Stimulated activated CD8-positive, alpha-beta memory T cell treated with anti-CD3 and anti-CD28 coated beads, Interleukin-15, amount 100 ng/mL, for 48 hours (primary cell): ENCODE results near the gene UBAP1L.
"Not testable (repeated sequence)": the region's sequence is repeated elsewhere in the genome, so short reads cannot be mapped to it uniquely, and the experiment has no call there.

Experiments used
- DNase-seq, 2 donors: peaks; one replicate each; pipeline ENCODE4 v3.0.0-alpha.2; 2020; ENCODE audit warnings: low read depth in 2 of 2

UBAP1L gene

DNA sequence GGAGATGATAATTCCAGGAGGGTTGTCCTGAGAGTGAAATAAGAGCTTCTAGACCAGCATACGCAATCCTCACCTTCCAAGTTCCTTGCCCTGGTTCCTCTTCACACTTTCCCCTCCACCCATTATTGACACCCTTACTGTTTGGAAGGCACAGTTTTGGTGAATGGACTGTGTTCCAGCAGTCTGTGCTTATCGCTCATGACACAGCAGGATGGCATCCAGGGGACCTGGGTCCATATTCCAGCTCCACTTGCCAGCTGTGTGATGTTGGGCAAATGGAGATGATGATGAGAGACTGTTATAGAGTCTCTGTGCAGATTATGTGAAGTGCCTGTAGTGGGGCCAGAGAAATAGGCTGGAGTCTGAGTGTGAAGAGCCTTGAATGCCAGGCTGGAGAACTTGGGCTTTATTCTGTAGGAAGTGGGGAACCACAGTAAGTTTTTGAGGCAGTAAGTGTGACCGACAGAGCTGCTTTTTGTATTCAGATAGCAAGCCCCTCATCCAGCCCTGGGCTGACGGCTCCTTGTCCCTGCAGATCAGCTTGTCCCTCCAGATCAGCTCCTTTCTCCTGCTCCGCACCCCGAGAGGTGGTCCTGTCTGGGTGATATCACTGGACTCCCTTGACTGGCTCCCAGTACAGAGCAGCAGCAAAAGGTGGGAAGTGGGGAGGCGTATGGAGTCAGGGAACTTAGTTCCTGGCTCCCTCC is 30.3 kb downstream of the UBAP1L start:
- no peak for DNase-seq

DNA sequence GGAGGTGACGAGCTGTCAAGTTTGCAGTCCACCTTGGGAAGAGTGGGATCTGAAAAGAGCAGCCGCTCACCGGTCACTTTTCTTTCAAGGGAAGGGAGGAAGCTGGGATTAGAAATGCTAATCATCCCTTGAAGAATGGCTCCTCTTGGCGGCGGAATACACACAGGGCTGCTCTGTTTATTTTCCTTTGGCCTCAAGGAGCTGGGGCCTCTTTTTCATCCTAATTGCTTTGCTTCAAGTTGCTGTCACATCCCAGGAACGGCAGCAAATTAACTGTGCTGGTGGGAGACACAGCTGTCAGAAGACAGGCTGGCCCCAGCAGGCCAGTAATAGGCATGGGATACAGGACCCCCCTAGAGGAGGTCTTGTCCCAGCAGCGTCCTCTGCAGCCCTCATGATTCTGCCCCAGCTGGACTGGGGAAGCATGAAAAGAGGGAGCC is 31.7 kb downstream of the UBAP1L start:
- no peak for DNase-seq

DNA sequence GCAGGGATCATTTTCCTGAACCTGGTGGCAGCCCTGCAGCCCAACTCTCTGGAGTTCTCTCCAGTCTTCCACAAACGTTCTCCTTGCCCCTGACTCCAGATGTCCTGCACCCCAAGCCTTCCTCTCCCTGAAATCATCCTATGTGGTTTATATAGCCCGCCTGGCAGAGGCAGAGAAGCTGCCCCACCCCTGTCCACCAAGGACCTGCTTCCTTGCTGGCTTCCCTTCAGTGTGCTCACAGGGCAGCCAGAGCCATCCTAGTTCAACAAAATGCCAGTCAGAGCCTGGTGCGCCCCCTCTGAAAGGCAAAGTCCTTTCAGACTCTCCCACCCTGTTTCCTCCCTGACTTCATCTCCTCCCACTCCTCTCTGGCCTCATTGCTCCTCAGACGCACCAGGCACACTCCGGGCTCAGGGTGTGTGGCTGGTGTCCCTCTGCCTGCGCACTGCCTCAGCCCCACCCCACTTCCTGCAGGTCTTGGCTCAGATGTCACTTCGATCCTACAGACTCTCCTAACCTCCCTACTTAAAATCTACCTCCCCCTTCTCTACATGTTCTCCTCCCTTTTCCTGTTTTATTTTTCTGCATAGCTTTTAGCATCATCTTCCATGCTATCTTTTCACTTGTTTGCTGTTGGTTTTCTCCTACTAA is 32.6 kb downstream of the UBAP1L start:
- DNase-seq, result peak in 1 of 2 donors; percentile 12

DNA sequence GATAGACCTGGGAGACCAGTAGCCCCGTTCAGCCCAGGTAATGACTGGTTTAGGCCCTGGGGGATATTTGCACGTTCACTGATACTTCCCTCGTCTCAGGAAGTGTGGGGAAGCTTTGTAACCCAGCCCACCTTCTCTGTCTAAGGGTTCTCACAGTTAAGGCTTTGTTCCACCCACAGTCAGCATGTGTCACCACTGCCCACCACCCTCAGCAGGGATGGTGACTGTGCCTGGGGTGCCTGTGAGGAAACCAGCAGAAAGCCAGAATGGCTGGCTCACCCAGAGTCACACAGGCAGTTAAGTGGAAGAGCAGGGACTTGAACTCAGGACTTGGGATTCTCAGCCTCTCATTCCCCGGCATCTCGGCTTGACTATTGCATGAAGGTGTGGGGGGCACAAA is 33.2 kb downstream of the UBAP1L start:
- peak in 1 of 2 donors; percentile 27 for DNase-seq

DNA sequence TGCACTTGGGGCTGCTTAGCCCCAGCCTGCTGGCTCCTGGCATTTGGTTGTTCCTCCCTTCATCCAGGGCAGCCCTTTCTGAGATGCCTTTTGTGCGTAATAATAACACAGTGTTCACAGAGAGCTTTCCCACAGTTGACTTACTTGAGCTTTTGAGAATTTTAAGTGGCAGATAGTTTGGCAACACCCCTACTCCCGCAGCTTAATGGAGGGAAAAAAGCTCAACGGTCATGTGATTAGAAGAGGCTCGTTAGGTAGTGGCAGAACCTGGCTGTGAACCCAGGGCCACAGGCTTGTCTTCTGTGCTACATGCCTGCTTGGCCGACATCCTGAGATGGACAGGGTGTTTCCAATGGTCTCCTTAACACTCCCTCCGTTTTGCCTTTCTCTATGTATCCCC is 33.7 kb downstream of the UBAP1L start:
- DNase-seq, result no peak

DNA sequence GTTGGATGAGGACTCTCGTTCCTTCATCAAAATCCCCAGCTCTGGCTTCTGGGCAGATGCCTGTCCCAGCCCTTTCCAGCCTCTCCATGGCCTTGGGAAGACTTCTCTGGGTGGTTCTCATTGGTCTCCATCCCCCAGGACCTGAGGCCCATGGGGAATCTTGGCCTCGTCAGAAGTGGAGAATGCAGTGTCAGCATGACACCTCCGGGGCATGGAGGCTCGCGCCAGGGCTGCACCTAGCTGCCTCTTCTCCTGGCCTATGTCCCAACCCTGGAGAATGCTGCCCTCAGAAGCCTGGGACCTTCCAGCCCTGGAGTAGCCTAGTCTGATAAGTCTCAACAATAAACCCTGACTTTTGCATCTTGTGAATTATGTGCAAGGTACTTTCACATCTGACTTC is 35.4 kb downstream of the UBAP1L start:
- no peak for DNase-seq

DNA sequence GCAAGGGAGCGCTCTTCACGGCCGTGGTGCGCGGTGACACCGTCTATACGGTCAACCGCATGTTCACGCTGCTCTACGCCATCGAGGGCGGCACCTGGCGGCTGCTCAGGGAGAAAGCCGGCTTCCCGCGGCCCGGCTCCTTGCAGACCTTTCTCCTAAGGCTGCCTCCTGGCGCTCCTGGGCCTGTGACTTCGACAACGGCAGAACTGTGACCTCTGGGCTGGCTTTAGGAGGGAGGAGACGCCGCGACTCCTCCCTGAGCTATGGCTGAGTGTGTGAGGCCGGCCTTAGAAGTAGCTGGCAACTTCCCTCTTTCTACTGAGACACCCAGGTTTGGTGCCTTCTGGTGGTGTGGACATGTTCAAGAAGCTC is 37.0 kb downstream of the UBAP1L start:
- DNase-seq, result peak; percentile 29 to 42

DNA sequence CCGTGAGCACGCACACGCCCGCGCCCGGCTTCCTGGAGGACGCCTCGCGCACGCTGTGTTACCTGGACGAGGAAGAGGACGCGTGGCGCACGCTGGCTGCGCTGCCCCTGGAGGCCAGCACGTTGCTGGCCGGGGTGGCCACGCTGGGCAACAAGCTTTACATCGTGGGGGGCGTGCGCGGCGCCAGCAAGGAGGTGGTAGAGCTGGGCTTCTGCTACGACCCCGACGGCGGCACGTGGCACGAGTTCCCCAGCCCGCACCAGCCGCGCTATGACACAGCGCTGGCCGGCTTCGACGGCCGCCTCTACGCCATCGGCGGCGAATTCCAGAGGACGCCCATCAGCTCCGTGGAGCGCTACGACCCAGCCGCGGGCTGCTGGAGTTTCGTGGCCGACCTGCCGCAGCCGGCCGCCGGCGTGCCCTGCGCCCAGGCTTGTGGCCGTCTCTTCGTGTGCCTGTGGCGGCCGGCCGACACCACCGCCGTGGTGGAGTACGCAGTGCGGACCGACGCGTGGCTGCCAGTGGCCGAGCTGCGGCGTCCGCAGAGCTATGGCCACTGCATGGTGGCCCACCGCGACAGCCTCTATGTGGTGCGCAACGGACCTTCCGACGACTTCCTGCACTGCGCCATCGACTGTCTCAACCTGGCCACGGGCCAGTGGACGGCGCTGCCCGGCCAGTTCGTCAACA is 37.6 kb downstream of the UBAP1L start:
- DNase-seq, result no peak

DNA sequence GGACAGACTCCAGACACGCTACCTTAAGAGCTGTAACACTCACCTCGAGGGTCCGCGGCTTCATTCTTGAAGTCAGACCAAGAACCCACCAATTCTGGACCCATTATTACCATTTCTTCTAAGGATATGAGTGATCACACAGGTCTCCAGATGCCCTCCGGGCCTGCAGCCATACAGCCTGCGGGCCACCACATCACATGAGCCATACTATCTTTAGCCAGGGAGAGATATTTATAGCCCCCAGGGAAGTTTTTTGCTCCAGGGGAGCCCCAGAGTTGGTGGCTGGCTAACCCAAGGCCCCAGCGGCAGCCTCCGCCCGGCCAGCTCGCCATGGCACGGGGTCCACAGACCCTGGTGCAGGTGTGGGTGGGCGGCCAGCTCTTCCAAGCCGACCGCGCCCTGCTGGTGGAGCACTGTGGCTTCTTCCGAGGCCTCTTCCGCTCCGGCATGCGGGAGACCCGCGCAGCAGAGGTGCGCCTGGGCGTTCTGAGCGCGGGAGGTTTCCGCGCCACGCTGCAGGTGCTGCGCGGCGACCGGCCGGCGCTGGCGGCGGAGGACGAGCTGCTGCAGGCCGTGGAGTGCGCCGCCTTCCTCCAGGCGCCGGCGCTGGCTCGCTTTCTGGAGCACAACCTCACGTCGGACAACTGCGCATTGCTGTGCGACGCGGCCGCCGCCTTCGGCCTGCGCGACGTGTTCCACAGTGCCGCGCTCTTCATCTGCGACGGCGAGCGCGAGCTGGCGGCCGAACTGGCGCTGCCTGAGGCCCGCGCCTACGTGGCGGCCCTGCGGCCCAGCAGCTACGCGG is 38.3 kb downstream of the UBAP1L start, which contains the start of gene KBTBD13:
TSS of gene KBTBD13 (plus strand) at position 261 of the 805 bp plus-strand sequence. CDS start at position 331, 70 bp downstream.
- no peak for DNase-seq

DNA sequence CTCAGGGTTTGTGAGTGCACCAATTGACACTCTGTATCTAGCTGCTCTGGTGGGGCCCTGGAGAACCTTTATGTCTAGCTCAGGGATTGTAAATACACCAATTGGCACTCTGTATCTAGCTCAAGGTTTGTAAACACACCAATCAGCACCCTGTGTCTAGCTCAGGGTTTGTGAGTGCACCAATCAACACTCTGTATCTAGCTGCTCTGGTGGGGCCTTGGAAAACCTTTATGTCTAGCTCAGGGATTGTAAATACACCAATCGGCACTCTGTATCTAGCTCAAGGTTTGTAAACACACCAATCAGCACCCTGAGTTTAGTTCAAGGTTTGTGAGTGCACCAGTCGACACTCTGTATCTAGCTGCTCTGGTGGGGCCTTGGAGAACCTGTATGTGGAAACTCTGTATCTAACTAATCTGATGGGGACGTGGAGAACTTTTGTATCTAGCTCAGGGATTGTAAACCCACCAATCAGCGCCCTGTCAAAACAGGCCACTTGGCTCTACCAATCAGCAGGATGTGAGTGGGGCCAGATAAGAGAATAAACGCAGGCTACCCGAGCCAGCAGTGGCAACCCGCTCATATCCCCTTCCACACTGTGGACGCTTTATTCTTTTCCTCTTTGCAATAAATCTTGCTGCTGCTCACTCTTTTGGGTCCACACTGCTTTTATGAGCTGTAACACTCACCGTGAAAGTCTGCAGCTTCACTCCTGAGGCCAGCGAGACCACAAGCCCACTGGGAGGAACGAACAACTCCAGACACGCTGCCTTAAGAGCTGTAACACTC is 39.2 kb downstream of the UBAP1L start:
- not testable (repeated sequence) for DNase-seq

DNA sequence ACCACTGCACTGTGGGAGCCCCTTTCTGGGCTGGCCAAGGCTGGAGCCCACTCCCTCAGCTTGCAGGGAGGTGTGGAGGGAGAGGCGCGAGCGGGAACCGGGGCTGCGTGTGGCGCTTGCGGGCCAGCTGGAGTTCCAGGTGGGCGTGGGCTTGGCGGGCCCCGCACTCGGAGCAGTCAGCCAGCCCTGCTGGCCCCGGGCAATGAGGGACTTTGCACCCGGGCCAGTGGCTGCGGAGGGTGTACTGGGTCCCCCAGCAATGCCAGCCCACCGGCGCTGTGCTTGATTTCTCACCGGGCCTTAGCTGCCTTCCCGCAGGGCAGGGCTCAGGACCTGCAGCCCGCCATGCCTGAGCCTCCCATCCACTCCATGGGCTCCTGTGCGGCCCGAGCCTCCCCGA is 40.1 kb downstream of the UBAP1L start:
- DNase-seq, result not testable (repeated sequence)

DNA sequence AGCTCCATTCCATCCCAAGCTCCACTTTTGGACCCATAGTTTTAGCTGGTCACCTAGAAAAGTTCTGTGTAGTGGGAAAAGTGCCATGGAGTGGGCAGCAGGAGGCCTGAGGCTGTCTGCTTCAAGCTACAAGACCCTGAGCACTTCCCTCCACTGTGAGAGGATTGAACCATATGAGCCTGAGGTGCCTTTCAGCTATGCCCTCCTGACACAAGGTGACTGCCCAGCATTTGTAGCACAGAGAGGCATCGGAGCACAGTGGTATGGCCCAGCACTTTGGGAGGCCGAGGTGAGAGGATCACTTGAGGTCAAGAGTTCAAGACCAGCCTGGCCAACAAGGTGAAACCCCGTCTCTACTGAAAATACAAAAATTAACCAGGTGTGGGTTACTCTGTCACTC is 42.4 kb downstream of the UBAP1L start:
- DNase-seq, result no peak

DNA sequence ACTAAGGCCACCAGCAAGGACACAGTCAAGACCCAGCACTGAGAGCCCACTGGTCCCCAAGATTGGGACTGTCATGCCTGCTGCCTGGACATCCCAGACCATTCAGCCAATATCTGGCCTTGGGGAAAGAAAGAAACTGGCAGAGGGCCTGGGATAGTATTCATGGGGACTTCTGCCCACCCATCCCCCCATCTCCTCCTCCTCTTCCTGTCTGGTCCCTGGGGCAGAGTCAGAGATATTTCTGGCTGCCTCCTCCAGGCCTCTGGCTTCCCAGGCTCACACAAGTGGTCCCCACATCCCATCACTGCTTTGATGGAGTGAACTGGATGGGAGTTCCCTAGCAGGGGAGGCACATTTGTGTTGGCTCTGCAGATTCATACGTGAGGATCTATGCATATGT is 43.0 kb downstream of the UBAP1L start:
- no peak for DNase-seq

DNA sequence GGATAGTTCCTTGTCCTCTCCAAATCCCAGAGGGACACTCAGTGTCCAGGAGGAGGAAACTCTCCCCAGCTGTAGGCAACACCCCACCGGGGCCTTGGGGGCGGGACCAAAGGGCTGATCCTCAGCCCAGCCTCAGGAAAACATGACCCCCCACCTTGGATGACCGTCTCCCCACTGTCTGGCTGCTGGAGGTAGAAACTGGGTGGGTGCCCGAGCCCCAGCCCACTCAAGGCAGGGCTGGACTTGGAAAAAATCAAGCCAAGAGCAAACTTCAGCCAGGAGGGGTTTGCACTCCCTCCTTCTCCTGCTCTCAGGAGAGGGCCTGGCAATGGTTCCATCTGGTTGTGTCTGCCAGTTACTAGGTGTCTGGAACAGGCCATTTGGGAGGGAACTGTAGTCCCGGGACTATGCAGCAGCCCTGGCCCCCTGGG is 43.6 kb downstream of the UBAP1L start:
- DNase-seq, result no peak

DNA sequence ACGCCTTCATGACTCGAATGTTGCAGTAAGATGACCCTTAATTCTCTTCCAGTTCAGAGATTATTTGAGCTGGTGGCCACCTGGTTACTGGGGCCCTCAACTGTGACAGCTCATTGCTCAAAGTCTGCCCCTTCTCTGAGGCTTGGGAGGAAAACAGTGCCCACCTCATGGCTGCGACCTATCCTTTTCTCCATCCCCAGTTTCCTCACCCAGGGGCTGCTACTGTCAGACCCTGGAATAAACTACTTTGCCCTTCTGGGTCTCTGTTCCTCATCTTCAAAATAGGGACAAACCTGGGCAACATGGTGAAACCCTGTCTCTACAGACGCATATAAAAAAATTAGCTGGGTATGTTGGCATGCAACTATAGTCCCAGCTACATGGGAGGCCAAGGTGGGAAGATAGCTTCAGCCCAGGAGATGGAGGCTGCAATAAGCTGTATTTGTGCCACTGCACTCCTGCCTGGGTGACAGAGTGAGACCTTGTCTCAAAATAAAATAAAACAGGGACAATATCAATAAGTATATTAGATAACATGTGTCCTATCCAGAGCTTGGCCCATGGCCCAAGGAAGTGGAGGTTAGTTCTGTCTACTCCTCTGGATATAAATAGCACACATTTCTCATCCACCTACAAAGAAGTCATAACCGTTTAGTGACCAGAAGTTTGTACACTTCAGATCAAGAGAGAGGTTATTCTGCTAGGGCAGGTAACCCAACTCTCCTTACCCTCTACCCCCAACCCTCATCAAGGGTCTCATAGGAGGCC is 45.0 kb downstream of the UBAP1L start:
- DNase-seq, result no peak

DNA sequence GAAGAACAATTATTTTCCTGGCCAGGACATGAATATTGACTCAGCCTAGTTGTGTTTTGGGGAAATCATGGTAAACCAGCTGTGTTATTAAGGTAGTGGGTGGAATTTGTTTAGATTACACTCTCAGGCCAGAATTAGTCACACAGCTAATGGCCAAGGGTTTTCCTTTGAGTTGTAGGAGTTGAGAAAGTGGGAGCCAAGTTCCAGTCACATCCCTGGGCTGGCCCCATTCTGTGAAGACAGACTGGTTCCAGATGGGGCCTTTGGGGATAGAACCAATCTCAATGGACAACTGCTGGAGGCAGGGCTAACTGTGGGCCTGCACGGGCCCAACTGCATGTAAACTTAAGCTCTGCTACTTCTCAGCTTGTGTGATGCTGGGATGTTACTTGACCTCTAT is 45.8 kb downstream of the UBAP1L start:
- no peak for DNase-seq

DNA sequence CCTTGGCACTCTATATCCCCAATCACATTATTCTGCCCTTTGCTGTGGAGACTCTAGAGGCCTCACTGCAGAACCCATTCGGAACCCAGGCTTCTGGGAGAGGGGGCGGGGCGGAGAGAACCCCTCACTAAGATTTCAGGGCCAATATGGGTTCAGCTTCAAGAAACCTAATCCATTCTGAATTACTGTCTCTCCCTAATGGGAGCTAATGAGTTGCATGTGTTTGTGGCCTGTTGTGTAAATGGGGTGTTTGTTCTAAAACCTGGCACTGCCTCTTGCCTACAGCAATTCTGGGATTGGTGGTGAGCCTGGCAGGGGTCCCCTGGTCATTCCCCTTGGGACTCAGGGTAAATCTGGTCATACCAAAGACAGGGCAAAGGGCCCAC is 46.6 kb downstream of the UBAP1L start:
- no peak for DNase-seq

DNA sequence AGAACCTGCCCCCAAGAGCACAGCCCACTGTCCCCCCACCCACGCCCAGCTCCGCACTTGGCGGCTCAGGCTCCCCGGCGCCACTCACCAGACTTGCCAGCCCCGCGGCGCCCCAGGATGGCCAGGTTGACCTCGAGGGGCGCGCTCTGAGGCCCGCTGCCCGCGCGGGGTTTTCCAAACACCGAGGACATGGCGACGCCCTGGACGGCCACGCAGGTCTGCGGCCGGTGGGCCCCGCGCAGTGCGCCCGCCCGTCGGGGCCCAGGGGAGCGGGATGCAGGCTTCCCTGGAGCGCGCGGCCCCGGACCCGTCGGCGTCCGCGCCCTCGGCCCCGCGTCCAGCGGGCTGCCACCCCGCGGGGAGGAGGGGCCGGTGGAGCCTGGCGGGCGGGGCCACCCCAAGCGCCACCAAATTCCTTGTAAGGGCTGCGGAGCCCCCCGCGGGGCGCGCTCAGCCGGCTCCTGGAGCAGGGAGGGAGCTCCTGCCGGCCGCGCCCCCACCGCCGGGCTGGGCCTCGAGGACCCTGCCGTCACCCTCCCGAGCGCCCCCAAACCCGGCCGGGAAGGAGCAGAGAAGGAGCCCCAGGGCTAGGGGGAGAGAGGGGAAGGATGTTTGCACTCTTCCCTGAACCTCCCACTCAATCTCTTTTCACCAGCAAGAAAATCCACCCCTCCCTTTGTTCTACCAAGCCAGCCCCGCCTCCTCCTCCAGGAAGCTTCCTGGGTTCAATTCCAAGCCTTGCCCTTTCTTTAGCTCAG is 47.2 kb downstream of the UBAP1L start, which contains the start of gene RASL12:
TSS of gene RASL12 (minus strand) at position 347 of the 758 bp plus-strand sequence. CDS start at position 191, 156 bp downstream.
- DNase-seq, result no peak

DNA sequence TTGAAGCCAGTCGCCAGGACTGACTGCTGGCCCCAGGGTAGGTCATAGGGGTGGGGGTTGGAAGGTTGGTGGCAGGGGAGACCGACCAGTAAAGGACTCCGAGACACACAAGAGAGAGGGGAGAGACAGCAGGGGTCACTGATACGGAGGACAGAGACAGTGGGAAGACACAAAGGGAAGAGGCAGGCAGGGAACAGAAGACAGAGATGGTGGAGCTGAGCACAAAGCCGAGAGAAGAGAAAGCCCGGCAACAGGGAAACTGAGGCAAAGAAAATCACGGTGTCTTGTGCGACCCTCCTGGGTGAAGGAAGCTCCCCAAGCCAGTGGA is 47.7 kb downstream of the UBAP1L start:
- no peak for DNase-seq
